Measurements from ENCODE around the gene AQP4. TPM values are rescaled to one million over a fixed set of nuclear protein-coding genes. Genes with fewer than 3 reads are reported as not detected.

AQP4 gene
- total RNA-seq, result not detected

DNA sequence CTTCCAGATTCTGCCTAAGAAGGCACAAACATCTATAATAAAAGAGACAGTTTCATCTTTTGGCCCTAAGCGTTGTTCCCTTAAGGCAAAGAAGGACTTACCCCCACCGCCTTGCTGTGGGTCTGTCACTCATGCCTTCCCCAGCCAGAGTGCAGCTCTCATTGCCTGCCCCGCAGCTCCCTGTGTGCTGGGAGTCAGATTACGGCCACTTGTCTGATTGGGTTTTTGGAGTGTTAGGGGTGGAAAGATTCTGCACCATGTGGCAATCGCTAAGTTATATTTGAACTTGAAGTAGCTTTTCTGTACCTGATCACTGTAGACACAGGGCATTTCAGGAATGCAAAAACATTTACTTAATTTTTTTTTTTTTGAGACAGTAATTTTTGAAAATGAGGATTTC, at the start of gene AQP4:
TSS of gene AQP4 (minus strand) at position 151 of the 400 bp plus-strand sequence. CDS start at position 133, 18 bp downstream.
- ChIA-PET CTCF (no interaction called here), POLR2A (no interaction called here)
- no peak within 1 kb of the TSS for H3K4me3 Mint-ChIP-seq
- no peaks in the 10 kb centered on the region for H3K4me1 Mint-ChIP-seq
- H3K9me3 Mint-ChIP-seq, result no peaks in the 10 kb centered on the region
- no peak within 1 kb of the TSS for H3K27ac Mint-ChIP-seq
- no peaks in the 10 kb centered on the region for H3K36me3 Mint-ChIP-seq (ENCODE audit: low read depth)
- no peak for DNase-seq
- peaks cover 26% of the 10 kb centered on the region for H3K27me3 Mint-ChIP-seq

DNA sequence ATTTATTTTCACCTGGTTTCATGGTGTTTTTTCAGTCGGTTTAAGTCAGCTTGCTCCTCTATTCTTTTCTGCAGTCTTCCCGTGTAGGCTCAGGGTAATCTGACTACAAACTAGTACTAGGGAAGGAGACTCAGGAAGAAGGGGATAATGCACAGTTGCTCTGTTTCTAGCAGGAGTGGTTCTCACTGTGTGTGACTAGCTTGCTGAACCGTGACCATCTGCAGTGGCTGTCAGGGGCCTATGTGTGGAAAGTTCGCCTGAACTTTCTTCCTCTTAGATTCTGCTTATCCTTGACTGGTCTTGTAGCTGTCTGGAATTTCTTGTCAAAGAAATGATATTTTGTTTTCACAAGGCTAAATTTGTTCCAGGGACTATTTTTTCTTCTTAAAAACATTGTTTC, 46.3 kb upstream of the AQP4 start:
- Mint-ChIP-seq H3K4me1 (no peaks in the 10 kb centered on the region), H3K4me3 (no peak overlapping the region), H3K27ac (no peak overlapping the region), H3K36me3 (ENCODE audit: low read depth) (no peaks in the 10 kb centered on the region), H3K27me3 (no peaks in the 10 kb centered on the region), H3K9me3 (peaks cover 1% of the 10 kb centered on the region)
- no peak for DNase-seq
- CTCF ChIA-PET, result no interaction called here
- POLR2A ChIA-PET, result no interaction called here

GRCh38 chr18:26909599-26910290, 44.2 kb upstream of the AQP4 start:
- POLR2A ChIA-PET, result no interaction called here
- no peaks in the 10 kb centered on the region for H3K27me3 Mint-ChIP-seq

GRCh38 chr18:26908906-26909305, 43.4 kb upstream of the AQP4 start:
- Mint-ChIP-seq H3K4me1 (no peaks in the 10 kb centered on the region), H3K27ac (no peak overlapping the region), H3K27me3 (no peaks in the 10 kb centered on the region), H3K4me3 (no peak overlapping the region), H3K36me3 (ENCODE audit: low read depth) (no peaks in the 10 kb centered on the region), H3K9me3 (peaks cover 2% of the 10 kb centered on the region)
- CTCF ChIA-PET, result no interaction called here
- POLR2A ChIA-PET, result no interaction called here
- no peak for DNase-seq

More at GRCh38 chr18:26909599-26910290, 44.2 kb upstream of the AQP4 start:
- H3K36me3 Mint-ChIP-seq (ENCODE audit: low read depth), result no peaks in the 10 kb centered on the region
- CTCF ChIA-PET, result no interaction called here
- peaks cover 2% of the 10 kb centered on the region for H3K9me3 Mint-ChIP-seq
- H3K4me1 Mint-ChIP-seq, result no peaks in the 10 kb centered on the region
- no peak overlapping the region for H3K27ac Mint-ChIP-seq
- DNase-seq, result no peak
- no peak overlapping the region for H3K4me3 Mint-ChIP-seq

DNA sequence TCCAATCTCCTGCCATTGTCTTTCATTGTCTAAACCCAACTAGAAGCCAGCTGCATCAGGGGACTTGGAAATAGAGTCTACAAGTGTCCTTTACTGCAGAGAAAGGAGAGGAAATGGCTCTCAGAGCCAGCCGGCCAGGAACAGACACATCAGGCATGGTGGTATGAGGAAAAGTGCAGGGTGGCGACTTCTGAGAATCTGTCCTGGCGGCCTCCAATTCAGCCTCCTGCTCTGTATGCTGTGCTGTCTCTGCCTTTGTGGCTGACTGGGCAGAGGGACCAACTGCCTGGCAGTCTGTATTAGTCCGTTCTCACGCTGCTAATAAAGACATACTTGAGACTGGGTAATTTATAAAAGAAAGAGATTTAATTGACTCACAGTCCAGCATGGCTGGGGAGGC, 36.8 kb upstream of the AQP4 start:
- Mint-ChIP-seq H3K4me3 (no peak overlapping the region), H3K27ac (no peak overlapping the region), H3K4me1 (no peaks in the 10 kb centered on the region), H3K27me3 (no peaks in the 10 kb centered on the region), H3K36me3 (ENCODE audit: low read depth) (no peaks in the 10 kb centered on the region), H3K9me3 (peaks cover 5% of the 10 kb centered on the region)
- CTCF ChIA-PET, result no interaction called here
- POLR2A ChIA-PET, result no interaction called here
- DNase-seq, result no peak

DNA sequence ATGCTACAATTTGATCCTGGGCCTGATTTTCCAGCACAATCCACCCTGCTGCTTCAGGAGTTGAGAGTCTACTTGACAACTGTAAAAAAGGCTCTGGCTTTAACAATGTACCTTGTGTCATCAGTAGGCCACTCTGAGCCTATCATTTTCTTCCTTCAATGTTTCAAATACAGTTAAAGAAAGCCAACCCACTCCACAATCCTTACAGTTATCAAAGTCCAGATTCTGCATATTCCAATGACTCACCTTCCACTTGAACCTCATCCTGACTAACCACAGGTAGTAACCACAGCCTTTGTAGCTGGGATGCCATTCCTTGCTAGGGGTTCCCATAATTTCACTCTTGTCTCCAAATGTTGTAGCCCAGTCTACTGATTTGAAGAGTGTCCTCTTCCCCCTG, 35.5 kb upstream of the AQP4 start:
- POLR2A ChIA-PET, result no interaction called here

DNA sequence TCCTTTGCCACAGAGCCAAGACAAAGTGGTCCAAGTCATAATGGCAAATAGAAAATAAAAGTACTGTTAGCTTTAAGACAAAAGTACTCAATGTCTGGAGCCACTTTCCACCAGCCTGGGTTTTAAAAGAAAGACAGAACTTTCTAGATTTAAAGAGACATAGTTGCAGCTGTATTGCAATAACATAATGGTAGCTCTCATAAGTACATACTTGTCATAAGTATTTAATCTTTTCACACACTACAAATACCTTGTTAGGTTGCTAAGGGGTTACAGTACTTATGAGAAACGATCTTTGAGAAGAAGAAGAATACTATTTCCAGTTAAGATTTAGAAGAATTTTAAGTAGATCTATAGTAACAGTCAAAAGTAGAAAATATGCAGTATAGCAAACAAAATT, 28.9 kb upstream of the AQP4 start:
- POLR2A ChIA-PET, result no interaction called here
- DNase-seq, result no peak
- H3K36me3 Mint-ChIP-seq (ENCODE audit: low read depth), result no peaks in the 10 kb centered on the region
- H3K4me1 Mint-ChIP-seq, result no peaks in the 10 kb centered on the region
- H3K9me3 Mint-ChIP-seq, result no peaks in the 10 kb centered on the region
- no peak overlapping the region for H3K27ac Mint-ChIP-seq
- CTCF ChIA-PET, result no interaction called here
- no peak overlapping the region for H3K4me3 Mint-ChIP-seq
- H3K27me3 Mint-ChIP-seq, result no peaks in the 10 kb centered on the region

More for the DNA sequence above, 35.5 kb upstream of the AQP4 start:
- Mint-ChIP-seq H3K9me3 (peaks cover 3% of the 10 kb centered on the region), H3K27ac (no peak overlapping the region), H3K27me3 (no peaks in the 10 kb centered on the region), H3K36me3 (ENCODE audit: low read depth) (no peaks in the 10 kb centered on the region), H3K4me1 (no peaks in the 10 kb centered on the region), H3K4me3 (no peak overlapping the region)
- DNase-seq, result no peak
- CTCF ChIA-PET, result no interaction called here

- Mint-ChIP-seq H3K27ac (no peak overlapping the region), H3K9me3 (no peaks in the 10 kb centered on the region), H3K27me3 (no peaks in the 10 kb centered on the region), H3K4me1 (no peaks in the 10 kb centered on the region), H3K36me3 (ENCODE audit: low read depth) (no peaks in the 10 kb centered on the region), H3K4me3 (no peak overlapping the region)
- ChIA-PET POLR2A (no interaction called here), CTCF (no interaction called here)
- no peak for DNase-seq
Measured at GRCh38 chr18:26893996-26894395, 28.5 kb upstream of the AQP4 start.

DNA sequence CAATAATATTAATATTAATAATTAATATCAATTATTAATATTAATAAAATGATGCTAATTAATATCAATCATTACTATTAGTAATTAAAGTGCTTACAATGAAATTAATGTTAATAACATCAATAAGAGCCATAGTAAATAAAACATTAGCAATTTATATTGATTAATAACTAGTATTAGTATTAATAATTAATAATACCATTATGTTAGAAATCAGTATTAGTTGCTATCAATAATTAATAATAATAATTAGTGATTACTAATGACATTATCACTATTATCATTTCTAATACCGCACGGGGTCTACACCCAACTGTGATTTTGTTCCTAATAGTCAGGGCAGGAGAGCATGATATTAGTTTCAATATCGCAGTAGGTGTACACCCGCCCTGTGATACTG, 22.8 kb upstream of the AQP4 start:
- H3K9me3 Mint-ChIP-seq, result no peaks in the 10 kb centered on the region
- H3K36me3 Mint-ChIP-seq (ENCODE audit: low read depth), result no peaks in the 10 kb centered on the region
- POLR2A ChIA-PET, result no interaction called here
- H3K4me1 Mint-ChIP-seq, result no peaks in the 10 kb centered on the region
- CTCF ChIA-PET, result no interaction called here
- H3K4me3 Mint-ChIP-seq, result no peak overlapping the region
- no peak for DNase-seq
- H3K27ac Mint-ChIP-seq, result no peak overlapping the region
- H3K27me3 Mint-ChIP-seq, result no peaks in the 10 kb centered on the region

GRCh38 chr18:26875040-26875654, 9.6 kb upstream of the AQP4 start:
- Mint-ChIP-seq H3K27ac (no peak overlapping the region), H3K9me3 (no peaks in the 10 kb centered on the region), H3K27me3 (no peaks in the 10 kb centered on the region), H3K36me3 (ENCODE audit: low read depth) (no peaks in the 10 kb centered on the region), H3K4me1 (no peaks in the 10 kb centered on the region), H3K4me3 (no peak overlapping the region)
- ChIA-PET CTCF (no interaction called here), POLR2A (no interaction called here)
- DNase-seq, result no peak

- H3K4me1 Mint-ChIP-seq, result no peaks in the 10 kb centered on the region
- H3K4me3 Mint-ChIP-seq, result no peak overlapping the region
- ChIA-PET CTCF (no interaction called here), POLR2A (no interaction called here)
- no peaks in the 10 kb centered on the region for H3K9me3 Mint-ChIP-seq
- H3K36me3 Mint-ChIP-seq (ENCODE audit: low read depth), result no peaks in the 10 kb centered on the region
- H3K27me3 Mint-ChIP-seq, result no peaks in the 10 kb centered on the region
- DNase-seq, result no peak
- H3K27ac Mint-ChIP-seq, result no peak overlapping the region
Measured at GRCh38 chr18:26874283-26874682, 8.8 kb upstream of the AQP4 start.

- Mint-ChIP-seq H3K9me3 (no peaks in the 10 kb centered on the region), H3K27me3 (peaks cover 4% of the 10 kb centered on the region), H3K4me1 (no peaks in the 10 kb centered on the region), H3K36me3 (ENCODE audit: low read depth) (no peaks in the 10 kb centered on the region), H3K27ac (no peak overlapping the region), H3K4me3 (no peak overlapping the region)
- POLR2A ChIA-PET, result no interaction called here
- no peak for DNase-seq
- CTCF ChIA-PET, result no interaction called here
Measured at GRCh38 chr18:26869640-26870039, 4.1 kb upstream of the AQP4 start.

DNA sequence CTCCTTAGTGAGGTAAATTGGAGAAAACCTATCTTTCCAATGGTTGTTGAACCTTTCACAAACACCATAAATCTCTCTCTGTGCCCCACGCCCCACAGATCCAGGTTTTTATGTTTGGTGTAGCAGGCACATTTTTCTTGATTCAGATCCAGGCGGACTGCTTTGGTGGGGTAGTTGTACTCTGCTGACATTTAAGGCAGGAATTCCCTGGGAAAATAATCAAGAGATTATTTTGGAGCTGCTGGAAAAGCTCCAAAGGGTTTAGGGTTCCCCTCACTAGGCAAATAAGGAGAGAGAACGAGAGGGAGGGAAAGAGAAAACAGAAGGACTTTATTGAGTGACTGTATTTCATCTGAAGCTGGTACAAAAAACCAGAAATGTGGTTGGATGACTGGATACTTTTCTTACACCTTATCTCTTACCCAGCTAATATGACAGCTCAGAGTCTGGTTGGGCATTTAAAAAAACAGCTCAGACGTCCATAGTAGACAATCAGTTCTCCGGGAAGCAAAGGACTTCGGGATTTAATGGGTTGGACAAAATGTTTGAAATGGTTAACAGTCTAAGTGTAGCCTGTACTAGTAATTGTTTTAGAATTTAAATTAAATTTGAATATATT, 3.6 kb upstream of the AQP4 start:
- DNase-seq, result no peak
- CTCF ChIA-PET, result no interaction called here
- no peaks in the 10 kb centered on the region for H3K36me3 Mint-ChIP-seq (ENCODE audit: low read depth)
- peaks cover 9% of the 10 kb centered on the region for H3K27me3 Mint-ChIP-seq
- POLR2A ChIA-PET, result no interaction called here
- H3K4me3 Mint-ChIP-seq, result no peak overlapping the region
- no peaks in the 10 kb centered on the region for H3K9me3 Mint-ChIP-seq
- no peaks in the 10 kb centered on the region for H3K4me1 Mint-ChIP-seq
- H3K27ac Mint-ChIP-seq, result no peak overlapping the region

DNA sequence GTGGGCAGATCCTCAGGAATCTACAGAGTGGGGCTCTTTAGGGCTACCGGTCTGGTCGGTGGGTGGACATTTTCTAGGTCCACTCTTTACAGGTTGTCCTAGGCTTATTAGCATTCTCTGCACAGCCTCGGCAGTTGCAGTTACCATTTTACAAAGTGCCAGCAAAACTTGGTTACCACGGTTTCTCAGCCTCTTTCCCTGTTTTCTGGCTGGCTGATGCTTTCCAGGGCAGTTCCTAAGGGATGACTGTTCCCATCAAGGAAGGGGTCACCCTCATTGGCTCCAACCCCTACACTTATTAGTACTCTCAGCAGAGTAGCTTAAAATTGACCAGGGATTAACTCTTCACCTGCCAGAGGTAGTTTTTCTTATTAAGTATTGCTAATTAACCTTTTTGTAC, 2.0 kb upstream of the AQP4 start:
- CTCF ChIA-PET, result no interaction called here
- POLR2A ChIA-PET, result no interaction called here

More for the DNA sequence above, 2.0 kb upstream of the AQP4 start:
- Mint-ChIP-seq H3K4me3 (no peak overlapping the region), H3K36me3 (ENCODE audit: low read depth) (no peaks in the 10 kb centered on the region), H3K4me1 (no peaks in the 10 kb centered on the region), H3K27ac (no peak overlapping the region), H3K9me3 (no peaks in the 10 kb centered on the region), H3K27me3 (peaks cover 19% of the 10 kb centered on the region)
- no peak for DNase-seq
